Stimulated activated CD8-positive, alpha-beta memory T cell treated with anti-CD3 and anti-CD28 coated beads, Interleukin-15, amount 100 ng/mL, for 1 hour (primary cell): ENCODE results near the gene PAX5.
"Not testable (repeated sequence)": the region's sequence is repeated elsewhere in the genome, so short reads cannot be mapped to it uniquely, and the experiment has no call there.

ENCODE experiments used
- DNase-seq: peaks from one replicate; pipeline ENCODE4 v3.0.0-alpha.2; 2020; ENCODE audit warnings: low read depth

PAX5 gene

GRCh38 chr9:36878986-36879982, 154.8 kb downstream of the PAX5 start:
- DNase-seq: no peak

GRCh38 chr9:36877239-36877638, 156.8 kb downstream of the PAX5 start:
- no peak for DNase-seq

GRCh38 chr9:36876056-36876455, 158.0 kb downstream of the PAX5 start:
- no peak for DNase-seq

GRCh38 chr9:36874921-36875320, 159.1 kb downstream of the PAX5 start:
- DNase-seq: no peak

- DNase-seq: no peak
These were observed 159.8 kb downstream of the PAX5 start for GRCh38 chr9:36874261-36874660.

GRCh38 chr9:36873247-36873875, 160.7 kb downstream of the PAX5 start:
- peak; percentile 50 for DNase-seq

- no peak for DNase-seq
These were observed 161.4 kb downstream of the PAX5 start for GRCh38 chr9:36872641-36873040.

- no peak for DNase-seq
These were observed 162.5 kb downstream of the PAX5 start for GRCh38 chr9:36871606-36872005.

- DNase-seq: no peak
These were observed 163.1 kb downstream of the PAX5 start for GRCh38 chr9:36870960-36871359.

GRCh38 chr9:36869605-36870004, 164.5 kb downstream of the PAX5 start:
- DNase-seq: not testable (repeated sequence)

- DNase-seq: no peak
These were observed 165.3 kb downstream of the PAX5 start for GRCh38 chr9:36868586-36869282.

GRCh38 chr9:36867672-36868471, 166.2 kb downstream of the PAX5 start:
- DNase-seq: no peak

- no peak for DNase-seq
These were observed 166.8 kb downstream of the PAX5 start for GRCh38 chr9:36867241-36867640.

GRCh38 chr9:36866840-36867239, 167.2 kb downstream of the PAX5 start:
- DNase-seq: no peak

GRCh38 chr9:36865731-36866635, 168.1 kb downstream of the PAX5 start:
- DNase-seq: no peak

- DNase-seq: no peak
These were observed 169.3 kb downstream of the PAX5 start for GRCh38 chr9:36864491-36865410.

GRCh38 chr9:36862206-36863145, 171.6 kb downstream of the PAX5 start:
- no peak for DNase-seq

- DNase-seq: no peak
These were observed 172.4 kb downstream of the PAX5 start for GRCh38 chr9:36861528-36862205.
